ENCODE data around the gene EZH1. TPM values are rescaled to one million over a fixed set of nuclear protein-coding genes. Genes with fewer than 3 reads are reported as not detected.

EZH1 gene
- total and polyA plus RNA-seq, 10 of the 15 experiments (the other 5 are each of a cell fraction or from before 2014, with no cell fraction given): 6.1 to 43.3 (median 16.8) TPM

DNA sequence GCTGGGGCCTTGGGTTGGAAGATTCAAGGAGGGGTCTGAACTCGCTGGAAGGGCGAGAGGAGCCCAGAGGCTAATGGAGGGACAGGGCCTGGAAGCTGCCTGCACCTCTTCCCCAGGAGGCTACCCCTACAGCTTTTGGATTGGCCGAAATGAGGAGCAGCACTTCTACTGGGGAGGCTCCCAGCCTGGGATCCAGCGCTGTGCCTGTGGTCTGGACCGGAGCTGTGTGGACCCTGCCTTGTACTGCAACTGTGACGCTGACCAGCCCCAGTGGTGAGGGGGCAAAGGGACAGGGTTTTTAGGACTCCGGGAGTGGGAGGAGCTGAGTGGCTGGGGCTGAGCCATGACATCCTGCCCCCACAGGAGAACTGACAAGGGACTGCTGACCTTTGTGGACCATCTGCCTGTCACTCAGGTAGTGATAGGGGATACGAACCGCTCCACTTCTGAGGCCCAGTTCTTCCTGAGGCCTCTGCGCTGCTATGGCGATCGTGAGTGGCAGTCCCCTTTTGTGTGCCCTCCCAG lies 53.8 kb downstream of the EZH1 start:
- ATAC-seq (no peak), FAIRE-seq (no peak), DNase-seq (ENCODE audit: low read depth, low spot score) (no peak)
- Histone ChIP-seq H3K4me1 (ENCODE audit: control insufficient read depth, insufficient read depth, low read length) (no peaks in the 10 kb centered on the region), H3K9ac (ENCODE audit: control insufficient read depth, insufficient read depth, low read length) (no peak overlapping the region), H4K20me1 (ENCODE audit: control insufficient read depth, insufficient read depth) (no peaks in the 10 kb centered on the region), H2AFZ (ENCODE audit: control insufficient read depth, low read depth, low read length) (no peak overlapping the region), H3K79me2 (ENCODE audit: control insufficient read depth, insufficient read depth, low read length) (no peaks in the 10 kb centered on the region), H3K4me2 (ENCODE audit: control insufficient read depth, insufficient read depth) (no peak overlapping the region), H3K4me3 (no peak overlapping the region), H3K27ac (ENCODE audit: control insufficient read depth, insufficient read depth) (no peak overlapping the region), H3K36me3 (ENCODE audit: control insufficient read depth in 2 of 2, insufficient read depth in 2 of 2, low read length in 1 of 2) (peaks cover 16 to 36% of the 10 kb centered on the region in 2 experiments), H3K27me3 (replicated peaks in 1 of 2; ENCODE audit: control insufficient read depth in 2 of 2, insufficient read depth in 2 of 2, low read length in 1 of 2) (no peaks in the 10 kb centered on the region), H3K9me3 (replicated peaks; ENCODE audit: control insufficient read depth, insufficient read depth, low read length) (no peaks in the 10 kb centered on the region)
- POLR2A ChIA-PET: no interaction called here
- RAD21 ChIA-PET (ENCODE audit: unreplicated experiment): no interaction called here
- SMC1A ChIA-PET (ENCODE audit: uncharacterized antibody, unreplicated experiment): no interaction called here
- TF ChIP-seq, protein P1, sequence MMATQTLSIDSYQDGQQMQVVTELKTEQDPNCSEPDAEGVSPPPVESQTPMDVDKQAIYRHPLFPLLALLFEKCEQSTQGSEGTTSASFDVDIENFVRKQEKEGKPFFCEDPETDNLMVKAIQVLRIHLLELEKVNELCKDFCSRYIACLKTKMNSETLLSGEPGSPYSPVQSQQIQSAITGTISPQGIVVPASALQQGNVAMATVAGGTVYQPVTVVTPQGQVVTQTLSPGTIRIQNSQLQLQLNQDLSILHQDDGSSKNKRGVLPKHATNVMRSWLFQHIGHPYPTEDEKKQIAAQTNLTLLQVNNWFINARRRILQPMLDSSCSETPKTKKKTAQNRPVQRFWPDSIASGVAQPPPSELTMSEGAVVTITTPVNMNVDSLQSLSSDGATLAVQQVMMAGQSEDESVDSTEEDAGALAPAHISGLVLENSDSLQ (IDR thresholded peaks at IDR 0.05): peak; percentile 20; the same call in 1 of the 2 replicates
- no peak for TF ChIP-seq NFXL1 (IDR thresholded peaks at IDR 0.05; ENCODE audit: borderline replicate concordance)
- intact Hi-C loops (cut with micrococcal nuclease; ENCODE audit: unreplicated experiment): no loop called here
- WGBS (ENCODE audit: insufficient coverage, insufficient replicate concordance, low lambda C conversion rate, missing lambda C conversion rate): 99% methylated on average over 12 of the region's 12 CpGs
- CTCF ChIA-PET: interaction anchor here (1.3 kb wide), 1 partner anchor 10 kb away, joined by 4 read pairs; no protein-coding TSS in a partner anchor
- no TSS peak for BruUV-seq (replicated peaks)
- in situ Hi-C loops (cut with MboI): no loop called here

DNA sequence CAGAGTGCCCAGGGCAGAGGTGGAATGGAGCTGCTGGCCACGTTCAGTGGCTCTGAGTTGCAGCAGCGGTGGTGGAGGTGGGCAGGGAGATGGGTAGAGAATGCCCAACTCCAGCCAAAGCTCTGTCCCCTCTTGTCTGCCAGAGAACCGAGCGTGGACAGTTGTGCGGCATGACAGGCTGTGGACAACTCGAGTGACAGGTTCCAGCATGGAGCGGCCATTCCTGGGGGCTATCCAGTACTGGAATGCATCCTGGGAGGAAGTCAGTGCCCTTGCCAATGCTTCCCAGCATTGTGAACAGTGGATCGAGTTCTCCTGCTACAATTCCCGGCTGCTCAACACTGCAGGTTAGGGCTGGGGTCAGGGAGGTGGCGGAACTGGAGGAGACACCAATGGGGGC lies 54.2 kb downstream of the EZH1 start:
- intact Hi-C loops (cut with micrococcal nuclease; ENCODE audit: unreplicated experiment) (no loop called here), in situ Hi-C loops (cut with MboI) (no loop called here)
- Histone ChIP-seq H3K9me3 (replicated peaks; ENCODE audit: control insufficient read depth, insufficient read depth, low read length) (no peaks in the 10 kb centered on the region), H3K9ac (ENCODE audit: control insufficient read depth, insufficient read depth, low read length) (no peak overlapping the region), H2AFZ (ENCODE audit: control insufficient read depth, low read depth, low read length) (no peak overlapping the region), H3K4me3 (no peak overlapping the region), H3K79me2 (ENCODE audit: control insufficient read depth, insufficient read depth, low read length) (no peaks in the 10 kb centered on the region), H3K36me3 (ENCODE audit: control insufficient read depth in 2 of 2, insufficient read depth in 2 of 2, low read length in 1 of 2) (peaks cover 12 to 32% of the 10 kb centered on the region in 2 experiments), H4K20me1 (ENCODE audit: control insufficient read depth, insufficient read depth) (no peaks in the 10 kb centered on the region), H3K4me2 (ENCODE audit: control insufficient read depth, insufficient read depth) (no peak overlapping the region), H3K4me1 (ENCODE audit: control insufficient read depth, insufficient read depth, low read length) (no peaks in the 10 kb centered on the region), H3K27me3 (replicated peaks in 1 of 2; ENCODE audit: control insufficient read depth in 2 of 2, insufficient read depth in 2 of 2, low read length in 1 of 2) (no peaks in the 10 kb centered on the region), H3K27ac (ENCODE audit: control insufficient read depth, insufficient read depth) (no peak overlapping the region)
- WGBS (ENCODE audit: insufficient coverage, insufficient replicate concordance, low lambda C conversion rate, missing lambda C conversion rate): 81% methylated on average over 10 of the region's 10 CpGs
- no TSS peak for BruUV-seq (replicated peaks)
- FAIRE-seq (no peak), DNase-seq (ENCODE audit: low read depth, low spot score) (no peak), ATAC-seq (no peak)
- CTCF ChIA-PET: interaction anchor here (1.3 kb wide), 1 partner anchor 10 kb away, joined by 4 read pairs; no protein-coding TSS in a partner anchor
- POLR2A ChIA-PET: interaction anchor here (0.7 kb wide), 1 partner anchor 332 kb away, joined by 5 read pairs; no protein-coding TSS in a partner anchor
- RAD21 ChIA-PET (ENCODE audit: unreplicated experiment): interaction anchor here (1.1 kb wide), 1 partner anchor 10 kb away, joined by 3 read pairs; no protein-coding TSS in a partner anchor
- SMC1A ChIA-PET (ENCODE audit: uncharacterized antibody, unreplicated experiment): no interaction called here
- TF ChIP-seq SREBF2 (IDR thresholded peaks at IDR 0.05; ENCODE audit: low read length) (no peak), TCF12 (IDR thresholded peaks at IDR 0.05; ENCODE audit: low read depth, low read length) (no peak)
- TF ChIP-seq, protein P2, sequence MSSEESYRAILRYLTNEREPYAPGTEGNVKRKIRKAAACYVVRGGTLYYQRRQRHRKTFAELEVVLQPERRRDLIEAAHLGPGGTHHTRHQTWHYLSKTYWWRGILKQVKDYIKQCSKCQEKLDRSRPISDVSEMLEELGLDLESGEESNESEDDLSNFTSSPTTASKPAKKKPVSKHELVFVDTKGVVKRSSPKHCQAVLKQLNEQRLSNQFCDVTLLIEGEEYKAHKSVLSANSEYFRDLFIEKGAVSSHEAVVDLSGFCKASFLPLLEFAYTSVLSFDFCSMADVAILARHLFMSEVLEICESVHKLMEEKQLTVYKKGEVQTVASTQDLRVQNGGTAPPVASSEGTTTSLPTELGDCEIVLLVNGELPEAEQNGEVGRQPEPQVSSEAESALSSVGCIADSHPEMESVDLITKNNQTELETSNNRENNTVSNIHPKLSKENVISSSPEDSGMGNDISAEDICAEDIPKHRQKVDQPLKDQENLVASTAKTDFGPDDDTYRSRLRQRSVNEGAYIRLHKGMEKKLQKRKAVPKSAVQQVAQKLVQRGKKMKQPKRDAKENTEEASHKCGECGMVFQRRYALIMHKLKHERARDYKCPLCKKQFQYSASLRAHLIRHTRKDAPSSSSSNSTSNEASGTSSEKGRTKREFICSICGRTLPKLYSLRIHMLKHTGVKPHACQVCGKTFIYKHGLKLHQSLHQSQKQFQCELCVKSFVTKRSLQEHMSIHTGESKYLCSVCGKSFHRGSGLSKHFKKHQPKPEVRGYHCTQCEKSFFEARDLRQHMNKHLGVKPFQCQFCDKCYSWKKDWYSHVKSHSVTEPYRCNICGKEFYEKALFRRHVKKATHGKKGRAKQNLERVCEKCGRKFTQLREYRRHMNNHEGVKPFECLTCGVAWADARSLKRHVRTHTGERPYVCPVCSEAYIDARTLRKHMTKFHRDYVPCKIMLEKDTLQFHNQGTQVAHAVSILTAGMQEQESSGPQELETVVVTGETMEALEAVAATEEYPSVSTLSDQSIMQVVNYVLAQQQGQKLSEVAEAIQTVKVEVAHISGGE (CRISPR knock-in tag; IDR thresholded peaks at IDR 0.05): no peak
- TF ChIP-seq, protein P3, sequence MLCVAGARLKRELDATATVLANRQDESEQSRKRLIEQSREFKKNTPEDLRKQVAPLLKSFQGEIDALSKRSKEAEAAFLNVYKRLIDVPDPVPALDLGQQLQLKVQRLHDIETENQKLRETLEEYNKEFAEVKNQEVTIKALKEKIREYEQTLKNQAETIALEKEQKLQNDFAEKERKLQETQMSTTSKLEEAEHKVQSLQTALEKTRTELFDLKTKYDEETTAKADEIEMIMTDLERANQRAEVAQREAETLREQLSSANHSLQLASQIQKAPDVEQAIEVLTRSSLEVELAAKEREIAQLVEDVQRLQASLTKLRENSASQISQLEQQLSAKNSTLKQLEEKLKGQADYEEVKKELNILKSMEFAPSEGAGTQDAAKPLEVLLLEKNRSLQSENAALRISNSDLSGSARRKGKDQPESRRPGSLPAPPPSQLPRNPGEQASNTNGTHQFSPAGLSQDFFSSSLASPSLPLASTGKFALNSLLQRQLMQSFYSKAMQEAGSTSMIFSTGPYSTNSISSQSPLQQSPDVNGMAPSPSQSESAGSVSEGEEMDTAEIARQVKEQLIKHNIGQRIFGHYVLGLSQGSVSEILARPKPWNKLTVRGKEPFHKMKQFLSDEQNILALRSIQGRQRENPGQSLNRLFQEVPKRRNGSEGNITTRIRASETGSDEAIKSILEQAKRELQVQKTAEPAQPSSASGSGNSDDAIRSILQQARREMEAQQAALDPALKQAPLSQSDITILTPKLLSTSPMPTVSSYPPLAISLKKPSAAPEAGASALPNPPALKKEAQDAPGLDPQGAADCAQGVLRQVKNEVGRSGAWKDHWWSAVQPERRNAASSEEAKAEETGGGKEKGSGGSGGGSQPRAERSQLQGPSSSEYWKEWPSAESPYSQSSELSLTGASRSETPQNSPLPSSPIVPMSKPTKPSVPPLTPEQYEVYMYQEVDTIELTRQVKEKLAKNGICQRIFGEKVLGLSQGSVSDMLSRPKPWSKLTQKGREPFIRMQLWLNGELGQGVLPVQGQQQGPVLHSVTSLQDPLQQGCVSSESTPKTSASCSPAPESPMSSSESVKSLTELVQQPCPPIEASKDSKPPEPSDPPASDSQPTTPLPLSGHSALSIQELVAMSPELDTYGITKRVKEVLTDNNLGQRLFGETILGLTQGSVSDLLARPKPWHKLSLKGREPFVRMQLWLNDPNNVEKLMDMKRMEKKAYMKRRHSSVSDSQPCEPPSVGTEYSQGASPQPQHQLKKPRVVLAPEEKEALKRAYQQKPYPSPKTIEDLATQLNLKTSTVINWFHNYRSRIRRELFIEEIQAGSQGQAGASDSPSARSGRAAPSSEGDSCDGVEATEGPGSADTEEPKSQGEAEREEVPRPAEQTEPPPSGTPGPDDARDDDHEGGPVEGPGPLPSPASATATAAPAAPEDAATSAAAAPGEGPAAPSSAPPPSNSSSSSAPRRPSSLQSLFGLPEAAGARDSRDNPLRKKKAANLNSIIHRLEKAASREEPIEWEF (IDR thresholded peaks at IDR 0.05; ENCODE audit: insufficient replicate concordance, low read depth, low read length): no peak

Measured in GM12878 (cell line).